HG02943 (cell line): ENCODE measurements around the gene KRTAP6-2.

Experiments used
- ATAC-seq: cut with Tn5 transposase; IDR thresholded peaks from one replicate; pipeline ENCODE4 v1.9.1; 2021; ENCODE audit warnings: mild to moderate bottlenecking, low read depth, moderate library complexity; ENCODE audit not compliant: unreplicated experiment

The KRTAP6-2 gene

DNA sequence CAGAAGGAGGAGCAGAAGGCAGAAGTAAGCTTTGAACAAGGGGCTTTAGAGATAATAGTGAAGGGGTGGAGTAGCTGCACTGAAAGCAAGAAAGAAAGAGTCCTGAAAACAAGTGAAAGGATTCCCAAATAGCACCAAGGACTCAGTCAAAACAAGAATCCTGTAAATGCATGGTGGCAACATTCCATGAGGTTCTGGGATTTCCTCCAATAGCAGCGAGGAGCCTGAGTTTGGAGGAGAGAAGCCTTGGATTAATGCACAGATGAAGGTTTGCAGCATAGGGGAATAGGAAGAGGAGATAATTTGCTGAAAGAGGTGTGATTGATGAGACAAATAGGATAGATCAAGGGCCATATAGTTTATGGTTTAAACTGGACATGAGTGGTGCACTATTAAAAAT lies 19.4 kb downstream of the KRTAP6-2 start:
- no peak for ATAC-seq

GRCh38 chr21:30577766-30578165 lies 20.9 kb downstream of the KRTAP6-2 start:
- no peak for ATAC-seq

DNA sequence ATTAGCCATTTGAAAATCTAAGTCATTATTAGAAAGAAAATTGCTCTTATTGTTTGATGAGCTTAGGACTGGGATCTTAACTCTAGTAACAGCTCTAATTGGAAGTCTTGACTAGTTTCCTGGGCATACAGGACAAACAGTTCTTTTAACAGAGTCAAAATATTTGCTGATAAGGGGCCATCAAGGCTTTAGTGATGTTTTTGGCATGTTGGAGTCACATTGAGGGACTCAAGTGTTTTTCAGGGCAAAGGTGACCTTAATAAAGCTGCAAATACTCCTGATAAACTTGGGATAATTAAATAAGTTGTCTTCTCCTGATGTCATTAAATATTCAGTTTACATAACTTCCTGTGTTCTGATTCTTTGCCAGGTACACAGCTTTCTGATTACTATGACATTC lies 31.1 kb downstream of the KRTAP6-2 start:
- no peak for ATAC-seq

- ATAC-seq = no peak
These were observed 35.1 kb downstream of the KRTAP6-2 start for GRCh38 chr21:30563630-30564029.

- ATAC-seq = no peak
These were observed 35.6 kb downstream of the KRTAP6-2 start for GRCh38 chr21:30563072-30563471.

- ATAC-seq = no peak
These were observed 36.7 kb downstream of the KRTAP6-2 start for GRCh38 chr21:30561957-30562356.

GRCh38 chr21:30561264-30561895 lies 37.3 kb downstream of the KRTAP6-2 start, which contains the start of gene KRTAP19-7:
KRTAP19-7 (minus strand) TSS chr21:30561314; CDS start chr21:30561289, 25 bp downstream.
- no peak for ATAC-seq

DNA sequence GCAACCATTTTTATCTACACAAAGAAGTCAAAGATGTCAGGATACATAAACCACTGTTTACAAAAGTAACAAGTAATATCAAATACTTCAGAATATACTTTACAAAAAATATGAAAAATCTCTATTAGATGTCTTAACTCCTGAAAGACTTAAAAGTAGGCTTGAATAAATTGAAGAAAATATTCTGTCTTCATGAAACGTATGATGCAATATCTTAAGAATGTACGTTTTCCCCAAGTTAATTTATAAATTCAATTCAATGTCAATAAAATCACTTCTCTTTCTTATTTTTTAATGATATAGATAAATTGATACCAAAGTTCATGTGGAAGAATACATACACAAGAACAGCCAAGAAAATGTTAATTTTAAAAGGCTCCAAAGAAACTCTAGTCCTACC lies 43.6 kb downstream of the KRTAP6-2 start:
- ATAC-seq = no peak

GRCh38 chr21:30552782-30553181 lies 45.9 kb downstream of the KRTAP6-2 start:
- ATAC-seq = no peak
